ENCODE results near the gene DNAH10.
"Not testable (repeated sequence)": the region's sequence is repeated elsewhere in the genome, so short reads cannot be mapped to it uniquely, and the experiment has no call there.

Gene DNAH10

GRCh38 chr12:123945287-123946151 lies 183.4 kb downstream of the DNAH10 start:
- no peak for ATAC-seq
- TF ChIP-seq POU6F1 (CRISPR knock-in tag; IDR thresholded peaks at IDR 0.05; ENCODE audit: borderline replicate concordance, low read depth) (no peak), ZNF70 (CRISPR knock-in tag; IDR thresholded peaks at IDR 0.05) (no peak), PPARA (CRISPR knock-in tag; IDR thresholded peaks at IDR 0.05; ENCODE audit: borderline replicate concordance) (no peak), ARNTL (CRISPR knock-in tag; IDR thresholded peaks at IDR 0.05; ENCODE audit: borderline replicate concordance, low read depth) (no peak), OSR1 (CRISPR knock-in tag; IDR thresholded peaks at IDR 0.05) (no peak), ZFP30 (CRISPR knock-in tag; IDR thresholded peaks at IDR 0.05) (no peak), ZFP3 (CRISPR knock-in tag; IDR thresholded peaks at IDR 0.05) (no peak), GLIS3 (CRISPR knock-in tag; IDR thresholded peaks at IDR 0.05) (no peak)
- TF ChIP-seq, protein P1, sequence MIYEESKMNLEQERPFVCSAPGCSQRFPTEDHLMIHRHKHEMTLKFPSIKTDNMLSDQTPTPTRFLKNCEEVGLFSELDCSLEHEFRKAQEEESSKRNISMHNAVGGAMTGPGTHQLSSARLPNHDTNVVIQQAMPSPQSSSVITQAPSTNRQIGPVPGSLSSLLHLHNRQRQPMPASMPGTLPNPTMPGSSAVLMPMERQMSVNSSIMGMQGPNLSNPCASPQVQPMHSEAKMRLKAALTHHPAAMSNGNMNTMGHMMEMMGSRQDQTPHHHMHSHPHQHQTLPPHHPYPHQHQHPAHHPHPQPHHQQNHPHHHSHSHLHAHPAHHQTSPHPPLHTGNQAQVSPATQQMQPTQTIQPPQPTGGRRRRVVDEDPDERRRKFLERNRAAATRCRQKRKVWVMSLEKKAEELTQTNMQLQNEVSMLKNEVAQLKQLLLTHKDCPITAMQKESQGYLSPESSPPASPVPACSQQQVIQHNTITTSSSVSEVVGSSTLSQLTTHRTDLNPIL (CRISPR knock-in tag; IDR thresholded peaks at IDR 0.05; ENCODE audit: low read depth): no peak

GRCh38 chr12:123946152-123946515 lies 184.0 kb downstream of the DNAH10 start:
- no peak for ATAC-seq

DNA sequence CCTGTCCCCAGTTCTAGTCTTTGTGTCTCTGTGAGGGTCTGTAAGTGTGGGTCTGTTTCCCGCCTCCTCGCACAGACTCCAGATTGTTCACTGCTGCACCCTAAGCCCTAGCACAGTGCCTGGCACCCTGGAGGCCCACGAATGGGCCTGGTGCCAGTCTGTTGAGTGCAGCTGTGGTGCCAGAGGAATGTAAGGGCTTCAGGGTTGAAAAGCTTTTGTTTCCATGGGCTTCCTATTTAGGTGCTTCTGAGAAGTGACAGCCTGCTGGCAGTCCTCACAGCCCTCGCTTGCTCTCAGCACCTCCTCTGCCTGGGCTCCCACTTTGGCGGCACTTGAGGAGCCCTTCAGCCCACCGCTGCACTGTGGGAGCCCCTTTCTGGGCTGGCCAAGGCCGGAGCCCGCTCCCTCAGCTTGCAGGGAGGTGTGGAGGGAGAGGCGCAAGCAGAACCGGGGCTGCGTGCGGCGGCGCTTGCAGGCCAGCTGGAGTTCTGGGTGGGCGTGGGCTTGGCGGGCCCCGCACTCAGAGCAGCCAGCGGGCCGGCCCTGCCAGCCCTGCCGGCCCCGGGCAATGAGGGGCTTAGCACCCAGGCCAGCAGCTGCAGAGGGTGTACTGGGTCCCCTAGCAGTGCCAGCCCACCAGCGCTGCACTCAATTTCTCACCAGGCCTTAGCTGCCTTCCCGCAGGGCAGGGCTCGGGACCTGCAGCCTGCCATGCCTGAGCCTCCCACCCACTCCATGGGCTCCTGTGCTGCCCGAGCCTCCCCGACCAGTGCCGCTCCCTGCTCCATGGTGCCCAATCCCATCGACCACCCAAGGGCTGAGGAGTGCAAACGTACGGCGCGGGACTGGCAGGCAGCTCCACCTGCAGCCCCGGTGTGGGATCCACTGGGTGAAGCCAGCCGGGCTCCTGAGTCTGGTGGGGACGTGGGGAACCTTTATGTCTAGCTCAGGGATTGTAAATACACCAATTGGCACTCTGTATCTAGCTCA lies 184.7 kb downstream of the DNAH10 start:
- not testable (repeated sequence) for ATAC-seq

More at GRCh38 chr12:123946152-123946515, 184.0 kb downstream of the DNAH10 start:
- TF ChIP-seq ZFP3 (CRISPR knock-in tag; IDR thresholded peaks at IDR 0.05): no peak
- no peak for TF ChIP-seq GLIS3 (CRISPR knock-in tag; IDR thresholded peaks at IDR 0.05)
- no peak for TF ChIP-seq ZNF8 (CRISPR knock-in tag; IDR thresholded peaks at IDR 0.05)

GRCh38 chr12:123947531-123947930 lies 185.4 kb downstream of the DNAH10 start:
- not testable (repeated sequence) for ATAC-seq

GRCh38 chr12:123948401-123948795 lies 186.3 kb downstream of the DNAH10 start:
- no peak for ATAC-seq
- TF ChIP-seq, protein P2, sequence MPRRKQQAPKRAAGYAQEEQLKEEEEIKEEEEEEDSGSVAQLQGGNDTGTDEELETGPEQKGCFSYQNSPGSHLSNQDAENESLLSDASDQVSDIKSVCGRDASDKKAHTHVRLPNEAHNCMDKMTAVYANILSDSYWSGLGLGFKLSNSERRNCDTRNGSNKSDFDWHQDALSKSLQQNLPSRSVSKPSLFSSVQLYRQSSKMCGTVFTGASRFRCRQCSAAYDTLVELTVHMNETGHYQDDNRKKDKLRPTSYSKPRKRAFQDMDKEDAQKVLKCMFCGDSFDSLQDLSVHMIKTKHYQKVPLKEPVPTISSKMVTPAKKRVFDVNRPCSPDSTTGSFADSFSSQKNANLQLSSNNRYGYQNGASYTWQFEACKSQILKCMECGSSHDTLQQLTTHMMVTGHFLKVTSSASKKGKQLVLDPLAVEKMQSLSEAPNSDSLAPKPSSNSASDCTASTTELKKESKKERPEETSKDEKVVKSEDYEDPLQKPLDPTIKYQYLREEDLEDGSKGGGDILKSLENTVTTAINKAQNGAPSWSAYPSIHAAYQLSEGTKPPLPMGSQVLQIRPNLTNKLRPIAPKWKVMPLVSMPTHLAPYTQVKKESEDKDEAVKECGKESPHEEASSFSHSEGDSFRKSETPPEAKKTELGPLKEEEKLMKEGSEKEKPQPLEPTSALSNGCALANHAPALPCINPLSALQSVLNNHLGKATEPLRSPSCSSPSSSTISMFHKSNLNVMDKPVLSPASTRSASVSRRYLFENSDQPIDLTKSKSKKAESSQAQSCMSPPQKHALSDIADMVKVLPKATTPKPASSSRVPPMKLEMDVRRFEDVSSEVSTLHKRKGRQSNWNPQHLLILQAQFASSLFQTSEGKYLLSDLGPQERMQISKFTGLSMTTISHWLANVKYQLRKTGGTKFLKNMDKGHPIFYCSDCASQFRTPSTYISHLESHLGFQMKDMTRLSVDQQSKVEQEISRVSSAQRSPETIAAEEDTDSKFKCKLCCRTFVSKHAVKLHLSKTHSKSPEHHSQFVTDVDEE (CRISPR knock-in tag; IDR thresholded peaks at IDR 0.05): no peak
- TF ChIP-seq BACH2 (CRISPR knock-in tag; IDR thresholded peaks at IDR 0.05; ENCODE audit: borderline replicate concordance) (no peak), TCF4 (CRISPR knock-in tag; IDR thresholded peaks at IDR 0.05; ENCODE audit: borderline replicate concordance) (no peak), ESRRG (CRISPR knock-in tag; IDR thresholded peaks at IDR 0.05) (no peak), CSDC2 (CRISPR knock-in tag; IDR thresholded peaks at IDR 0.05) (no peak)
